GM12878 (cell line): ENCODE results near the gene TBXAS1. TPM values are rescaled to one million over a fixed set of nuclear protein-coding genes. Genes with fewer than 3 reads are reported as not detected.

Source experiments
- ATAC-seq: fragments of 200-7000 bp; cut with Tn5 transposase; 3 replicates; pipeline ENCODE4 v1.9.1; 2020; ENCODE audit warnings: mild to moderate bottlenecking, moderate library complexity
- BruUV-seq: library from RNA; stranded (reverse); fragments of 400-500 nt; replicated peaks from 2 replicates; lab custom pipeline; 2021; lab: Mats Ljungman, UMichigan
- CTCF ChIA-PET: fragments of 300-600 bp; sonication (Branson Sonifier 250); formaldehyde crosslinking; extraction: SDS; loops from one replicate; lab custom pipeline; 2021; ENCODE audit warnings: inconsistent platforms; lab: Yijun Ruan, JAX
- POLR2A ChIA-PET: fragments of 350-600 bp; formaldehyde crosslinking; extraction: SDS; loops from one replicate; lab custom pipeline; 2021; ENCODE audit warnings: inconsistent platforms; lab: Charles Lee
- RAD21 ChIA-PET: fragments of 300-600 bp; sonication (Branson Sonifier 250); formaldehyde crosslinking; loops from one replicate; lab custom pipeline; 2023; ENCODE audit warnings: antibody characterized with exemption; ENCODE audit not compliant: unreplicated experiment; lab: Charles Lee
- SMC1A ChIA-PET: fragments of 300-600 bp; sonication (Branson Sonifier 250); formaldehyde crosslinking; loops from one replicate; lab custom pipeline; 2023; ENCODE audit not compliant: unreplicated experiment, uncharacterized antibody; lab: Charles Lee
- DNase-seq: peaks from one replicate; pipeline ENCODE4 v3.0.0-alpha.2; 2011; ENCODE audit warnings: low read depth, low spot score
- FAIRE-seq: peaks from 3 replicates; lab custom pipeline; 2011; peaks lifted over from hg19 to GRCh38; lab: Jason Lieb, UNC
- H2AFZ ChIP-seq: 2 replicates; pipeline ENCODE4 v1.6.0; 2011; ENCODE audit warnings: low read depth, low read length, control low read depth; ENCODE audit not compliant: control insufficient read depth
- H3K27ac ChIP-seq: 2 replicates; pipeline ENCODE4 v1.5.1; 2011; ENCODE audit warnings: control low read depth; ENCODE audit not compliant: control insufficient read depth, insufficient read depth
- H3K27me3 ChIP-seq, 2 experiments: replicated peaks in 1 of 2; 2 replicates each; pipeline versions ENCODE4 v1.6.0 to v1.6.1; 2011; ENCODE audit warnings: low read length in 1 of 2; ENCODE audit not compliant: control insufficient read depth in 2 of 2, insufficient read depth in 2 of 2
- H3K36me3 ChIP-seq, 2 experiments: 2 replicates each; pipeline ENCODE4 v1.5.1; 2011; ENCODE audit warnings: low read length in 1 of 2; ENCODE audit not compliant: control insufficient read depth in 2 of 2, insufficient read depth in 2 of 2
- H3K4me1 ChIP-seq: 2 replicates; pipeline ENCODE4 v1.6.1; 2011; ENCODE audit warnings: mild to moderate bottlenecking, low read length, moderate library complexity, mixed read lengths; ENCODE audit not compliant: control insufficient read depth, insufficient read depth
- H3K4me2 ChIP-seq: 2 replicates; pipeline ENCODE4 v1.6.0; 2011; ENCODE audit warnings: control low read depth; ENCODE audit not compliant: control insufficient read depth, insufficient read depth
- H3K4me3 ChIP-seq: fragments of 200-600 bp; sonication (generic); 2 replicates; pipeline ENCODE4 v1.5.1; 2016
- H3K79me2 ChIP-seq: 2 replicates; pipeline ENCODE4 v1.6.0; 2011; ENCODE audit warnings: low read length; ENCODE audit not compliant: control insufficient read depth, insufficient read depth
- H3K9ac ChIP-seq: 2 replicates; pipeline ENCODE4 v1.8.0; 2011; ENCODE audit warnings: low read length, control low read depth, mixed read lengths; ENCODE audit not compliant: control insufficient read depth, insufficient read depth
- H3K9me3 ChIP-seq: replicated peaks from 3 replicates; pipeline ENCODE4 v1.5.1; 2011; ENCODE audit warnings: mild to moderate bottlenecking, low read length; ENCODE audit not compliant: control insufficient read depth, insufficient read depth
- H4K20me1 ChIP-seq: 2 replicates; pipeline ENCODE4 v1.6.0; 2011; ENCODE audit not compliant: control insufficient read depth, insufficient read depth
- CHD1 ChIP-seq: IDR thresholded peaks from 2 replicates; pipeline ENCODE4 v1.6.1; 2012; ENCODE audit warnings: low read depth, low read length, improper control_type of control experiment
- IKZF2 ChIP-seq, 2 experiments: fragments of 450-650 bp; IDR thresholded peaks; 2 replicates each; pipeline ENCODE4 v1.6.1; 2017; ENCODE audit warnings: mild to moderate bottlenecking in 2 of 2, moderate library complexity in 2 of 2
- PAX5 ChIP-seq: IDR thresholded peaks from 2 replicates; pipeline ENCODE4 v1.6.1; 2011; ENCODE audit warnings: low read depth, low read length, borderline replicate concordance
- RELA ChIP-seq: fragments of 450-650 bp; IDR thresholded peaks from 2 replicates; pipeline ENCODE4 v1.8.0; 2014; ENCODE audit warnings: borderline replicate concordance; ENCODE audit not compliant: partially characterized antibody
- SMARCA5 ChIP-seq: fragments of 450-650 bp; IDR thresholded peaks from 2 replicates; pipeline ENCODE4 v1.6.1; 2017; ENCODE audit warnings: mild to moderate bottlenecking
- in situ Hi-C: fragments of 300-500 bp; cut with MboI; formaldehyde crosslinking; loops from 9 replicates; pipeline ENCODE4 v1.14.3; 2018; ENCODE audit warnings: mixed read lengths
- intact Hi-C: fragments of 100-400 bp; cut with micrococcal nuclease; formaldehyde crosslinking; loops from one replicate; pipeline ENCODE4 v1.14.2; 2022; ENCODE audit not compliant: unreplicated experiment
- polyA plus RNA-seq, 11 experiments: library from polyadenylated mRNA; depleted of rRNA in 4 of 11; unstranded in 6 of 11; stranded (reverse) in 5 of 11; fragments of >200 nt; fragmentation: Nextera tagmentation in 4 of 11; fragmentation: Illumina TruSeq in 1 of 11; extraction: Ambion mirVana in 4 of 11; extraction: Trizol in 1 of 11; gene quantifications; 1 replicate in 1 of 11; 2 replicates in 10 of 11; pipeline versions ENCODE4 v1.2.1 to v1.2.3, GENCODE V29; 2011 to 2016; ENCODE audit warnings: inconsistent platforms in 2 of 11, missing spikeins in 2 of 11, low read depth in 1 of 11
- total RNA-seq, 4 experiments: library from RNA; depleted of rRNA in 3 of 4; stranded (reverse); fragments of >200 nt in 3 of 4; fragmentation: Illumina TruSeq in 1 of 4; extraction: Trizol in 1 of 4; gene quantifications; 2 replicates each; pipeline versions ENCODE4 v1.2.1 to v1.2.3, GENCODE V29; 2013 to 2021
- TF ChIP-seq, protein P1 (sequence below): IDR thresholded peaks from 2 replicates; pipeline ENCODE4 v1.6.1; 2012; ENCODE audit warnings: low read depth, low read length, improper control_type of control experiment
- TF ChIP-seq, protein P2 (sequence below): IDR thresholded peaks from 2 replicates; pipeline ENCODE4 v1.6.1; 2011; ENCODE audit warnings: borderline replicate concordance, low read depth, mild to moderate bottlenecking, moderate library complexity, mixed read lengths, low read length; ENCODE audit not compliant: insufficient read depth; ENCODE audit errors: extremely low read length

TBXAS1 gene
- total and polyA plus RNA-seq, 10 of the 15 experiments (the other 5 are each of a cell fraction or from before 2014, with no cell fraction given) = 1.5 to 32.7 (median 16.3) TPM

DNA sequence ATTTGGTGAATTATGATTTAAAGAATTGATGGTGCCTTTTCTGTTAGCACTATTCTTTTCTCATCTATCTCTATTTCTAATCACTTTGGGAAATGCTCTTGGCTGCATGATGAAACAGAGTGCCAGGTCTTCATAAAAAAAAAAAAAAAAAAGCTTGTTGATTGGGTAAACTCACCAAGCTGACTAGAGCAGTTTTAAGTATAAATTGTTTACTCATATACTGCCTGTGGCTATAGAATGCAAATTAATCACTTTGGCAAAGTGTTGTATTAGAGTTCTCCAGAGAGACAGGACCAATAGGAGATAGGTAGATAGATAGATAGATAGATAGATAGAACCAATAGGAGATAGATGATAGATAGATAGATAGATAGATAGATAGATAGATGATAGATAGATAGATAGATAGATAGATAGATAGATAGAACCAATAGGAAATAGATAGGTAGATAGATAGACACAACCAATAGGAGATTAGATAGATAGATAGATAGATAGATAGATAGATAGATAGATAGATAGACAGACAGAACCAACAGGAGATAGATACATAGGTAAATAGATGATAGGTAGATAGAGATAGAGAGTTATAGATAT is 20.1 kb upstream of the TBXAS1 start:
- ATAC-seq (no peak), FAIRE-seq (no peak), DNase-seq (no peak)
- in situ Hi-C loops = no loop called here
- ChIA-PET RAD21 (interaction anchor here (1.1 kb wide), 1 partner anchor 21 kb away, joined by 3 read pairs; no protein-coding TSS in a partner anchor), POLR2A (interaction anchor here (0.6 kb wide), 1 partner anchor 487 kb away, joined by 4 read pairs; no protein-coding TSS in a partner anchor), SMC1A (interaction anchor here (1.1 kb wide), 3 partner anchors 8 to 163 kb away, joined by 3 read pairs; no protein-coding TSS in a partner anchor), CTCF (no interaction called here)
- Histone ChIP-seq H3K4me3 (no peak overlapping the region), H3K79me2 (no peaks in the 10 kb centered on the region), H2AFZ (no peak overlapping the region), H3K4me1 (no peaks in the 10 kb centered on the region), H3K9ac (no peak overlapping the region), H3K36me3 (no peaks in the 10 kb centered on the region), H4K20me1 (no peaks in the 10 kb centered on the region), H3K9me3 (no peaks in the 10 kb centered on the region; the same call in 2 of the 3 replicates), H3K27ac (no peak overlapping the region), H3K4me2 (no peak overlapping the region), H3K27me3 (no peaks in the 10 kb centered on the region; a peak in 1 of 4 replicates)
- TF ChIP-seq SMARCA5 (no peak), CHD1 (no peak), PAX5 (no peak), IKZF2 (IDR thresholded peaks at IDR 0.05) (no peak), RELA (no peak)
- TF ChIP-seq, protein P1, sequence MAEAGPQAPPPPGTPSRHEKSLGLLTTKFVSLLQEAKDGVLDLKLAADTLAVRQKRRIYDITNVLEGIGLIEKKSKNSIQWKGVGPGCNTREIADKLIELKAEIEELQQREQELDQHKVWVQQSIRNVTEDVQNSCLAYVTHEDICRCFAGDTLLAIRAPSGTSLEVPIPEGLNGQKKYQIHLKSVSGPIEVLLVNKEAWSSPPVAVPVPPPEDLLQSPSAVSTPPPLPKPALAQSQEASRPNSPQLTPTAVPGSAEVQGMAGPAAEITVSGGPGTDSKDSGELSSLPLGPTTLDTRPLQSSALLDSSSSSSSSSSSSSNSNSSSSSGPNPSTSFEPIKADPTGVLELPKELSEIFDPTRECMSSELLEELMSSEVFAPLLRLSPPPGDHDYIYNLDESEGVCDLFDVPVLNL = no peak
- TF ChIP-seq, protein P2, sequence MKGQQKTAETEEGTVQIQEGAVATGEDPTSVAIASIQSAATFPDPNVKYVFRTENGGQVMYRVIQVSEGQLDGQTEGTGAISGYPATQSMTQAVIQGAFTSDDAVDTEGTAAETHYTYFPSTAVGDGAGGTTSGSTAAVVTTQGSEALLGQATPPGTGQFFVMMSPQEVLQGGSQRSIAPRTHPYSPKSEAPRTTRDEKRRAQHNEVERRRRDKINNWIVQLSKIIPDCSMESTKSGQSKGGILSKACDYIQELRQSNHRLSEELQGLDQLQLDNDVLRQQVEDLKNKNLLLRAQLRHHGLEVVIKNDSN = no peak
- intact Hi-C loops = no loop called here
- BruUV-seq = no TSS peak
